ENCODE data around the gene ARHGAP15. TPM values are rescaled to one million over a fixed set of nuclear protein-coding genes. Genes with fewer than 3 reads are reported as not detected.

ARHGAP15 gene
- total RNA-seq, 2 donors from 2014 or later = 2.2 to 8.8 TPM

DNA sequence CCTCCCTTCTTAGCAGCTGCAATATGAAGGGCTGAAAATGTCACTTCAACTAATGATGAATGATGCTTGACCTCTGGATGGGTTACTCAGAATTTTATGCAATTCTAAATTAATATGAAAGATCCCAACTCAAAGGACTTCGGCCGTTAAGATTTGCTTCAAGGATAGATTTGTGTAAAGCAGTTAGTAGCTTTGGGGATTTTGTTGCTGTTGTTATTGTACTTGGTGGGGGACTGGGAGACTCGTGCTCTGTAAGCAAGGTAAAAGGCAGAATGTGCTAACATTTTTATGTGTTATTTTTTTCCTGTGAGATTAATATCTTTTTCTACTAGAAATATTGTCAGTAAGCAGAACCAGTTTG is 478.8 kb downstream of the ARHGAP15 start:
- intact Hi-C loops (cut with DNase I, micrococcal nuclease) = no loop called here
- DNase-seq (no peak), ATAC-seq (no peak)

DNA sequence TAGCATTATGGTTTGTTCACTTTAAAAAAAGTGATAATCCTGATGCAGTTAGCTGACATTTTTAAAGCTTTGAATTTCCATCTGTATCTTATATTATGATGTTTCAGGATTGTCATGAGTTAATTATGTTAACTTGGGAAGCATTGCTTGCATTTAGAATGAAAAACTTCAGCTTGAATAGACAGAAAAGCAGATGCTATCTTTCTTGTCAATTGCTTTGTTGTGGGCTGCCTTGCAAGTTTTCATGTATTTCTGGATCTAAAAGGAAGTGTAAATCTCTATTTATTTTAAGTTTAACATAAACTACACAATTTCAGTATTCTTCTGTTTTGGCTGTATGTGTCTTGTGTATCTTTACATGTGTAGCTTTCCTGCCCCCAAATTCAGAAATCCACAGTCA is 479.5 kb downstream of the ARHGAP15 start:
- intact Hi-C loops (cut with DNase I, micrococcal nuclease) = no loop called here
- no peak for ATAC-seq
- no peak for DNase-seq

DNA sequence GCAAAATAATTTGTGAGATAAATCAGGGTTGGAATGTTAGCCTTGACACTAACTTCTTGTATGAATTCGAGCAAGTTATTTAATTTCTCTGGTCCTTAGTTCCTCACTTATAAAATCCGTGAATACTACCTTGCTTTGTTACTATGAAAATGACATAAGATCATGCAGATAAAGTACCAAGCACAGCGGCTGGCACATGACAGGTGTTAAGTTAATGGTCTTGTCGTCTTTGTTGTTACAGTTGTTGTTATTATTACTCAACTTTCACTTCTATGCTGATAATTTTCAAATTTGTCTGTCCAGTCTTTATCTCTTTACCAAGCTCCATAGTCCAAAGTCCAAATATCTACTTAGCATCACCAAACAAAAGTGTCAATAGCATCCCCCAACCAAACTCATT is 482.1 kb downstream of the ARHGAP15 start:
- intact Hi-C loops (cut with DNase I, micrococcal nuclease) = no loop called here
- ATAC-seq (no peak), DNase-seq (no peak)

DNA sequence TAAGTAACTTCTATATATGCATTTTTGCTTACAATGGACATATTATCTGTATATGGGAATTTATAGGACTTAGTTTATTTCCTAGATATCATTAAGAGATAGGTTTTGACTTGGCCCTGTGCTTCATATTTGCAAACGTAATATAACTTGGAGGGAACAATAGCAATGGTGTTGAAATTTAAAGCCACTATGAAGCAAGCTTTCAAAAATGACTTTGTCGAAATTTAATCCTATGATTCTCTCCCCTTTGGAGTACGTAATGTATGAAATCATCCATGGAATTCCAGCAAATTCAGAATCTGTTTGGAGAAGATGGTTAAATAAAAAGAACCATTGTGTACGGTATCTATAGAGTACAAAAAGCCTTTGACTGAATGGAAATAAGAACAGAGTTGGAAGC is 486.3 kb downstream of the ARHGAP15 start:
- intact Hi-C loops (cut with DNase I, micrococcal nuclease) = no loop called here
- no peak for DNase-seq
- no peak for ATAC-seq

DNA sequence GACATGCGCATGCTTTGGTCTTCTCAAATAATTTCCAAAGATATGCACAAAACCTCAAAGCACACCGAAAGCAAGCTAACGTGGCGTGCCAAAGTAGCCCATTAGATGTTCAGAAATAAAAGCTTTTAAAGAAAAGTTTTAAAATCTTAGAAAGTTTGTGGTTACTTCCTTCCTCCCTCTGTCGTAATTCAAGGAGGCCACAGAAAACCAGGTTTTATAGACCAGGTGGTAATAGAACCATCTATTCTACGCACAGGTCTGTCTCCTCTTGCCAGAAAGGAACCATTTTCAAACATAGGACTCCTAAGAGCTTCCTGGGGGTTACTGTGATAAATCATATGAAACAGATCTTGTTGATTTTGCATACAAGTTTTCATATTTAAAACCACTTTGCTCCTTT is 487.2 kb downstream of the ARHGAP15 start:
- ATAC-seq (no peak), DNase-seq (no peak)
- intact Hi-C loops (cut with DNase I, micrococcal nuclease) = no loop called here

DNA sequence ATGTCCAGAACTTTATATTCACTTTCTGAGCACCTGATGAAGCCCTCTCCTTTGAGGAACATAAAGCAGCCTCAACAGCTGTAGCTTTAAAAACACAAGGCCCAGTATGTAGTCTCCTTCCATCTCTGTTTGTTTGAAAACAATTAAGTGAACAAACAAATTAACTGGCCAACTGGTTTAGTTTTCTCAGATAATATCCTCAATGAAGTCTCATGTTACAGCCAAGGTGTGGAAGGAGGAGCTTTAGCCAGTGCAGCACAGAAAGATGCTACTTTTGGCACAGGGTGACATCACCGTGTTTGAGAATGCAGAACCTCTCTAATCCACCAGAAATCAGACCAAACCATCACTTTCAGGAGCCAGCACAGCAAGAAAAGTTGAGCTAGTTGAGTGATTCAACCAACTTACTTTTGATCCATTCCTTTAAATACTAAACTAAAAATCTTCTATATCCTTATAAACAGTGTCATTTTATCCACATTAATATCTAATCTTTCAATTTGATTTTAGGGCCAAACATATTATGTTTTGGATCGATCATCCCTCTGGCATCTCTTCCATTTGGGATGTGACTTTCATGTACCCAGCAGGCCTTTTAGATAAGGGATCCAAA is 488.7 kb downstream of the ARHGAP15 start:
- intact Hi-C loops (cut with DNase I, micrococcal nuclease) = no loop called here
- ATAC-seq (no peak), DNase-seq (no peak)

DNA sequence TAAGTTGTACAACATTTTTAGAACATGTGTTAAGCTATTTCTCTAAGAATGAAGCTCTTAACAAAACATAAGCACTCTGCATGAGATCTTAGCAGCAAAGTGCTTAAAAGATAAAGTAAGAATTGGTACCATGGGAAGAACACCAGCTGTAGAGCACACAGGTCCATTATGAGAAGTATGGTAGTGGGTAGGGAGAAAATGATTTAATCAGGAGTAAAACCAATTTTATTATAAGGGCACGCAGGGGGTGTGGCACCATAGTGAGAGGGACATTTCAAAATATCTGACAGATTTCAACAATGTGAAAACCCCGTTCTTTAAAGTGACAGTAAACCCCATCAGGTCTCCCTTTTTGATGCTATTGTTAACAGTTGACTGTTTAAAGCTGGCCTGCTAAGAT is 492.9 kb downstream of the ARHGAP15 start:
- DNase-seq = no peak
- intact Hi-C loops (cut with DNase I, micrococcal nuclease) = no loop called here
- no peak for ATAC-seq

DNA sequence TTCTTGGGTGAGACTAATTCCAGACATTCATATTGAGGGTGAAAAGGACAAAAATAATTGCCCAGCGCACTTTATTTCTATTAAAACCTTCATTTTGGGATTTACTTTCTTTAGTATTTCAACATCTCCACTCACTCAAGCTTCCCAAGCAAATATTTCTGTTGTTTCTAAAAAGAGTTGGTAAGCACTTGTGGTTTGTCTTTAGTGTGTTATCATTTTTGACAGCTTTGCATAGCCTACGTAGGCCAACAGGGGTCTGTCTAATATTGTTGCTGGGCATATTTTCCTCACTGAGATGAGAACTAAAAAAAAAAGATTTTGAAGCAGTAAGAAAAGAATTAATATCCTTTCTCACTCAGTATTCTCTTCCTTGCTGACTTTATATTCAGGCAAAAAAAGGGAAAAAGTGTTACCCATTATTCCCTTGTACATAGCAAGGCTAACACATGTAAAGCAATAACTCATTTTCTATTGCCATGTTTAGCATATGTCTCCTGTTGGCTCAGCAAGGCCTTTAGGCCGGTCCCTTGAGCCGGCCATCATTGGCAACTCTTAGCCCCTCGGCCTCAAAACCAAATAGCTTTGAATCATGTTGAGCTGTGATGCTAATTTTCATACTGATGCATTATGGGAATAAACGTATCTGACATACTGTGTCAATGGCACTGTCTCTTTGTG is 494.2 kb downstream of the ARHGAP15 start:
- ATAC-seq = no peak
- no peak for DNase-seq
- intact Hi-C loops (cut with DNase I, micrococcal nuclease) = no loop called here

DNA sequence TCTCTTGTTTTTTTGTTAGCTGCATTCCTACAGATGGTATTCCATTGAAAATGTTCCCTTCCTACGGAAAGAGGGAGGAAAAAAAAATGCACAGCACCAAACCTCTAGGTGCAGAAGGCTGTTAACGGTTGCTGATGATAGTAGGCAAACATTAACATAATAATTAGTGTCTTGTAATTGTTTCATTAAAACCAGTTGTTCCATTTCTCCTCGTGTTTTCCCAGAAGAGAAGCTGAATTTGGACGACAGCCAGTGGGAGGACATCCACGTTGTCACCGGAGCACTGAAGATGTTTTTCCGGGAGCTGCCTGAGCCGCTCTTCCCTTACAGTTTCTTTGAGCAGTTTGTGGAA is 494.7 kb downstream of the ARHGAP15 start:
- ATAC-seq (no peak), DNase-seq (no peak)
- intact Hi-C loops (cut with DNase I, micrococcal nuclease) = no loop called here

DNA sequence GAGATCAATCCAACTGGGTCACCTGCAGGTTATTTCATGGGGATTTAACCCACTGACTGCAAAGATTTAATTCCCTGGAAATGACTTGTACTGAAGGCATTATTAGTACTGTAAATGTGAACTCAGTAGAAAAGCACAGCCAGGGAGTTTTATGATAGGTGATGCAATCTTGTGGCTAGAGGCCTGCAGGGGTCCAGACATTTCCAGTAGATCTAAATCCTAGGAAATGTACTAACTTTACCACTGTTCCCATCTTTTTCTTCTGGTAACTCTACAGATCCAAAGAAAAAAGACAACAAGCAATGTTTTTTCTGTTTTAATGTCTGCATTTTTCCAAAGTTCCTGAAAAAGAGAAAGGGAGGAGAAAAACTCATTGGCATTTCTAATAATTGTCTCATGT is 500.1 kb downstream of the ARHGAP15 start:
- intact Hi-C loops (cut with DNase I, micrococcal nuclease) = no loop called here
- ATAC-seq = no peak
- no peak for DNase-seq

DNA sequence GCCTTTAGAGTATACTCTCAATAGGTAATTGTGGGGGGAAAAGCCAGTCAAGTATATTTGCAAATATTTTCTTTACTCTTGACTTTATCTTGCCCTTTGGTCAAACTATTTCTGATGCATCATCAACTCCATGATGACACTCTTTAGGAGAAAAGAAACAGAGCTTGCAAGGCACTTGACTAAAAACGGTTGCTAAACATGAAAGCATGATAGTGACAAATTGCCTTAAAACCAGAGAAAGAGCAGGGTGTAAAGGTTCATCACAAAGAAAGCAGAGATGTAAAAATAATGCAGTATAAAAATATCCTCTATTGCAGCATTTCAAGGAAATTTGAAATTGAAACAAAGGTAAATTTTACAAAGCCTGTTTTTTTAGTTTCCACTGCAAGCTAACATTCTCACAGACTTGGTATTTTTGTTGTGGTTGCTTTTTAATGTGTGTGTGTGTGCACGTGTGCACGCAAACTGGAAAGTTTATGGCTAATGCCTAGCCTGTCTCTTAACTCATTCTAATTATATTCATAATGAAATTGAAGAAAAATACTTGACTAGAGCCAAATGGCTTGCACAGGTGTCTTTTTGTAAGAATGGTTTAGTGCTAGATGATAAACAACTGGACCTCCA is 503.6 kb downstream of the ARHGAP15 start:
- DNase-seq (no peak), ATAC-seq (no peak)
- intact Hi-C loops (cut with DNase I, micrococcal nuclease) = no loop called here

DNA sequence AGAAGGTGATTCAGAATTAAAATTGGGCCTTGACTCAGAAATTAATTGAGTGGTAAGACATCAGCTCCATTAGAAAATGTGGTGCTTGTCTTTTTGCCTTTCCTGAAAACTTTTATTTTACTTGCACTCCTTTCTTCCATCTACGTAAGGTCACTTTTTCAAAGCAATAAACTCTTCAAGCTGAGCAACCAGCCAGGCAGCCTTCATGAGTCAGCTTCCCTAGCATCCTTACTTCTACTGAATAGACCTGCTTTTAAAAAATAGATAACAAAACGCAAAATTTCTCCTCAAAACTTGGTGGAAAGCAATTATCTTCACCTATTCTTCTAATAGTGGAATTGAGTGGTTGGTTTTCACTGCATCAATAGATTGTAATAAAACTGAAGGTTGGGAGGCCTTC is 504.2 kb downstream of the ARHGAP15 start:
- no peak for ATAC-seq
- no peak for DNase-seq
- intact Hi-C loops (cut with DNase I, micrococcal nuclease) = no loop called here

DNA sequence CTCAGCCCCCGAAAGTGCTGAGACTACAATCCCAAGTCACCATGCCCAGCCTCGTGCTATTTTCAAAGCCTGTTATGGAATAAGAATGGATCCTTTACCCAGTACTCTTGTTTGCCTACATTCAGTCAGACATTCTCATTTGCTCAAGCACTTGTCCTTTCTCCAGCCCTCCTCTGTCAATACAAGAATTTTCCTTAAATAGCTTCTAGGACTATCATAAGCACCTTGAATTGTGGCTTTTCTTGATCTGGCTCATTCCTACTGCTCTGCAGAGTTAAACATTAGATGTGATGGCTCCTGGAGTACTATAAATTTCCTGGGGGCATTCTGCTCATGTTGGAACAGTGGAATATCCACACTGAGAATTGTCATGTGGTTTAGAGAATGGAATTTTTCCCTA is 506.1 kb downstream of the ARHGAP15 start:
- DNase-seq (no peak), ATAC-seq (no peak)
- intact Hi-C loops (cut with DNase I, micrococcal nuclease) = no loop called here

DNA sequence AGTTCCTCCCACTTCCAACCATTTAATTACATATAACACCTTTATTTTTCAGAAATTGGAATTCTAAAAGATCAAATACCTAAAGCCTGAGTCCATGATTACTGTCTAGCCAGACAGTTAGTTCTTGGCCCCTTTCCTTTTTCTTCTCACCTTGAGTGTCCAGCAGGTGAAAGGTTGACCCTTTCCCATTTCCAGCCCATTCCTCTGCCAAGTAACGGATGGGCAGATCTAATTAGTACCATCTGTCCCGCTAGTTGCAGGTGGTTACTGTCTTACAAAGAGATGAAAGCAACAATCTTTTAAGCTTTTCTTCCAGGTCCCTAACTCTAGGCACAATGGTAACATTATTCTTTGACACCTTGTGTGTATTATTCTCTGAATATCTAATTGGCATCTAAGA is 506.7 kb downstream of the ARHGAP15 start:
- intact Hi-C loops (cut with DNase I, micrococcal nuclease) = no loop called here
- ATAC-seq (no peak), DNase-seq (no peak)

DNA sequence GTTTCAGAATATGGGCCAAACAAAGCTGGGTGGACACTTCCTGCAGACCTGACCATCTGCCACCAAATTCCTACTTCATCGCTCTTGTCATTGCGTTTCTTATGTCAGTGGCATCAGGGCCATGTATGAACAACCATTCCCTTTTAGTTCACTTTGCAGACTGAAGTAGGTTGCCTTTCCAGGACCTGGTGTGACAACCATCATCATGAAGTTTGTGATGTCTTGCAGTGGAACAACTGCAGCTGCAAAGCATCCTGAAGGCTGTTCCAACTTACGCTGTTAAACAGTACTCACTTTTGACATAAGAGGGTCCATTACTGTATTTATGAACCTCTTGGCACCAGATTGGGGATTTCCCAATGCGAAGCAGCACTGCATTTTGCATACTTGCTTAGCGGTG is 511.6 kb downstream of the ARHGAP15 start:
- DNase-seq = no peak
- intact Hi-C loops (cut with DNase I, micrococcal nuclease) = no loop called here
- ATAC-seq = no peak

DNA sequence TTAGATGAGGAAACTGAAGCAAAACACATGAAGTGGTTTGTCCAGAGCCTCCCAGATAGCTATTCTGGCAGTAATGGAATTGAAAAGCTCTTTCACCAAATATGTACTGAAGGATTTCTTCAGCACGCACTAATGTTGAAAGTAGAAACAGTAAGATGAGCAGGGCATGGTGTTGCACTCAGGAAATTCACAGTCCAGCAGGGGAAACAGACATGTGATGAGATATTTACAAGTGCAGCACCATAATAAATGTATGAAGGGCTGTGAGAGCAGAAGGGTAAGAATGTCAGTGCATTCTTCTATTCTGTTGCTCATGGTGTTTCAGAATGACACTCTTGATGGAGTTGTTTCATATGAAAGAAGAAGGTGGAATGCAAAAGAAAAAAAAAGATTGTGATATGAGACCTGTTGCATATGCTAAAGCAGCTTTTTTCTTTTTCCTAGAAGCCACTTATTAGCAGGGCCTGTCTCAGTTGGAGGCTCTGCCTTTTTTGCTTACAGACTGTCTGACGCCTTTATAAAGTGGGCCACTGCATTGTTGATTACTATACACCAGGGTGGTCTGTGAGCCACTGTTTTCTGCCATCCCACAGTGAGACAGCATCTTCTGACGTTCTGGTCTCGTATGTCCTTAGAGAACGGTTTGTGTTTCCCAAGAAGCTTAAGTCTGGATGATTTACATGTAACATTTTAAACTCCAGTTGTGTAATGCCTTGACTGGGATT is 516.9 kb downstream of the ARHGAP15 start:
- ATAC-seq (no peak), DNase-seq (no peak)
- intact Hi-C loops (cut with DNase I, micrococcal nuclease) = no loop called here

DNA sequence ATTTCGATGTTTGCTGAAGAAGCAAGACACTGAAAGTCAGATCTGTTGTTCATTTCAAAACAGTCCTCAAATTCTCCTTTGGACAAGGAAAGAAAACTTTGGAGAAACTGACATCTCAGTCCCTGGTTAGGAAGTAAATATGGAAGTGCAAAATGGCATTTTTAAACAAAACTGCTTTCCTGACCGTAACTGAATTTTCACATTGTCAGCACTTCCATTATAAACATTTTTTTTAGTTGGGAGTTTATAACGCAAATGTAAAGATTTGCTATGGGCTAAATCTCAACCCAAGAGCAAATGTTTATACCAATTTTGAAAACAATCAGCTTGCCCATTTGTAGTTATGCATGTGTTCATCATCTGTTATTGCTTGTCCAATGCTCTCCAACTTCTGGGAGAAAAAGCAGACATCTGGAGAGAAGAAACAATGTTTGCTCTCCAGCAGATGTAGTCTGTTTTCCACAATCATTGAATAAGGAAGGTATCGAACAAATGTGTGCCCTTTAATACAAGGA is 520.1 kb downstream of the ARHGAP15 start:
- no peak for ATAC-seq
- DNase-seq = no peak
- intact Hi-C loops (cut with DNase I, micrococcal nuclease) = no loop called here

DNA sequence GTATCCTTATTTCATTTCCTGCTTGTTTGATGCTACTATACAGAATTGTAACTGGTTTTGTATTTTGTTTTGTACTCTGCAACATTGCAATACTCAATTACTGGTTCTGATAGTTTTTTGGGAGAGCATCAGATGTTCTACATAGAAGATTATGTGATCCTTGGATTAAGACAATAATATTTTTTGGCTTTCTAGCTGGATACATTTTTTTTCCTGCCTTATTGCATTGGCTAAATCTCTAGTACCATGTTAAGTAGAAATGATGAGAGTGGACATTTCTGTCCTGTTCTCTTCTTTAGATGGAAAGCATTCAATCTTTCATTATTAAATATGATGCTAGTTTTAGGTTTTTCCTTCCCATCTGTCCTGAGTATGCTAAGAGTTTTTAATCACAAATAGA is 523.5 kb downstream of the ARHGAP15 start:
- no peak for DNase-seq
- ATAC-seq = no peak
- intact Hi-C loops (cut with DNase I, micrococcal nuclease) = no loop called here

DNA sequence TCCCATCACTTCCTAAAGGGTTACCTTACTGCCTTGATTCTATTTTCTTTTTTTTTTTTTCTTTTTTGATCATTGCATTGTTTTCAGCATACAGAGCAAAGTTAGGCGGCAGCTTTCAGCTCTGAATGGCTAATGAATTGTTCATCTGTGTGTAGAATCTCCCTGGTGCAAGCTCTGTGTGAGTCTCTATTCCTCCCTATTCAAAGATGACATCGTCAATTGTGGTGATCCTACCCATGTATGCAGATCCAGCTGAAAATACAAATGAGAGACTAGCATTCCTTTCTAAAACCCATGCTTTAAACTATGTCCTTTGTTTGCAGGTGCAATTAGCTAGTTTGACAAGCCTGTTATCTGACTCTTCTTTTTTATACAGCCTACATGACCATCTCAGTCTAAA is 539.0 kb downstream of the ARHGAP15 start:
- ATAC-seq (no peak), DNase-seq (no peak)
- intact Hi-C loops (cut with DNase I, micrococcal nuclease) = no loop called here

DNA sequence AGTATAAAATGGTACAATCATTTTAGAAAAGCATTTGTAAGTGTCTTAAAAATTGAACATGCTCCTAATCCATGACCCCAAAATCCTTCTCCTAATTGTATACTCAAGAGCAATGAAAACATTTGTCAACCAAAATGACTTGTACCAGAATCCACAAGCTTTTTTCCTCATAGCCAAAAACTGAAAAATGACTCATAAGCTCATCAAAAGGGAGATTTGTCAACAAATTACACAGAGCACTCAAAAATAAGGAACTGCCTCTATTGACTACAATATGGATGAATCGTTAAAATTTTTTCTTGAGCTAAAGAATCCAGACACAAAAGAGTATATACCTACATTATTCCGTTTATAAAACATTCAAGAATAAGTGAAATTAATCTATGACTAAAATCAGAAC is 544.8 kb downstream of the ARHGAP15 start:
- intact Hi-C loops (cut with DNase I, micrococcal nuclease) = no loop called here
- no peak for DNase-seq
- ATAC-seq = no peak

Data from left colon (tissue), 2 donors.